Mesodermal cell (in vitro differentiated cells): ENCODE results near the gene TNFRSF18.

ENCODE experiments used
- H3K27ac ChIP-seq: 2 replicates; pipeline ENCODE4 v1.7.0; 2013; ENCODE audit warnings: mild to moderate bottlenecking, low read depth, low read length, moderate library complexity; ENCODE audit not compliant: severe bottlenecking
- H3K36me3 ChIP-seq: 2 replicates; pipeline ENCODE4 v1.7.1; 2013; ENCODE audit warnings: mild to moderate bottlenecking, low read length, moderate library complexity; ENCODE audit not compliant: control insufficient read depth, insufficient read depth
- H3K4me1 ChIP-seq: one replicate; pipeline ENCODE4 v1.7.1; 2013; ENCODE audit warnings: mild to moderate bottlenecking, low read length; ENCODE audit not compliant: insufficient read depth, control insufficient read depth, poor library complexity, severe bottlenecking
- H3K4me3 ChIP-seq: 2 replicates; pipeline ENCODE4 v1.7.0; 2013; ENCODE audit warnings: low read length, control low read depth, mild to moderate bottlenecking; ENCODE audit not compliant: insufficient read depth, poor library complexity, severe bottlenecking; ENCODE audit errors: extremely low read depth
- H3K9me3 ChIP-seq: 2 replicates; pipeline ENCODE4 v1.7.1; 2013; ENCODE audit warnings: mild to moderate bottlenecking, low read length, moderate library complexity; ENCODE audit not compliant: control insufficient read depth
- WGBS, 2 experiments: methylation state at CpG; one replicate each; pipeline ENCODE4 v1.1.5; 2013; ENCODE audit warnings: missing lambda C conversion rate in 2 of 2; ENCODE audit not compliant: insufficient coverage in 2 of 2; 5-methylcytosine and 5-hydroxymethylcytosine counted together

Gene TNFRSF18

DNA sequence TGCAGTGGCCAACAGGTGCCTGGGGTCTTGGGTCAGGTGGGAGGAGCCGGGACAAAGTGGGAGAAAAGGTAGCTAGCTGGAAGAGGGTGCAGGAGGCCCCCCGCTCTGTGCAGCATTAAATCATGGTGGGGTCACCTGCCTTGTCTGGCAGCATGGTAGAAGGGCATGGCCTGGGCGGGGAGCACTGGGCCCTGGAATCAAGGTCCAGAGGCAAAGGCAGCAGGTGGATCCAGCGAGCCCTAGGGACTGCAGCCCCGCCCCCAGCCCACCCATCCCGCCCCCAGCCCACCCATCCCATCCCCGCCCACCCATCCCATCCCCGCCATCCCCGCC lies 49.4 kb downstream of the TNFRSF18 start:
- Histone ChIP-seq H3K4me1 (peaks cover 9% of the 10 kb centered on the region), H3K27ac (no peak overlapping the region), H3K4me3 (no peak overlapping the region), H3K36me3 (no peaks in the 10 kb centered on the region), H3K9me3 (no peaks in the 10 kb centered on the region)
- WGBS, 2 experiments: 74 to 91% methylated on average over 3 to 4 of the region's 9 CpGs

DNA sequence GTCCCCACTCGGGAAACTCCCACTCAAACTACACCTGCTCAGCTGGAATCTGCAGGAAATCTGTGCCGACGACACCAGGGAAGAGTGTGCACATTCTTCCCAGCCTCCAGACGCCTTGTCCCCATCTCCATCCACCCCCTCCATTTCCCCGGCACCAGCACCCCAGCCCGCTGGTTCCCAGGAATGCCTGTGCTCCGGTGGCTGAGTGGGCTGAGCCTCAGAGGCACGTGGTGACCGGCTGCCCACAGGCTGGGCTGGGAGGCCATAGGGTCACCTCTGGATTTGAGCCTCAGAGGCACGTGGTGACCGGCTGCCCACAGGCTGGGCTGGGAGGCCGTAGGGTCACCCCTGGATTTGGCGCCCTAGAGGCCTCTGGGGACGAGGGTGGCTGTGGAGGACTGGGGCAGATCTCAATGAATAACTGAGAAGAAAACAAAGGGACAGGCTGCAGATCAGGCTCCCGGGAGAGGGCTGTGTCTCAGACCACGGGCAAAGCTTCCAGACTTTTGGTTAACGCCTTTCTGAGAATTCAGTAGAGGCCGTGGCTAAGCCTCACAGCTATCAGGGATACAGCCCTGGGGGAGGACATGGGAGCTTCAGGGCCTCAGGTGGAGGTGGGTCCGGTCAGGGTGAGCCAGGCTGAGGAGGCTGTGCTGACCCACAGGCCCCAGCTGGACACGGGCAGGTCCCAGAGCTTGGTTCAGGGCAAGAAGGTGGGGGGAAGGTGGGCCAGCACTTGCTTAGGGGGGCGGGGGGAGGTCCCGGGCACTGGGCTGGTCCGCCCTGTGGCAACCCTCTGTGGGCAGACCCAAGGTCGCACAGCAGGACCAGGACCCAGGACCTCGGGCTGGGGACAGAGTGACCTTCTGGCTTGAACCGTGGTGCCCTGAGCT lies 50.0 kb downstream of the TNFRSF18 start:
- Histone ChIP-seq H3K9me3 (no peaks in the 10 kb centered on the region), H3K4me3 (no peak overlapping the region), H3K27ac (no peak overlapping the region), H3K4me1 (peaks cover 9% of the 10 kb centered on the region), H3K36me3 (no peaks in the 10 kb centered on the region)
- WGBS, 2 experiments: 91 to 96% methylated on average over 23 to 26 of the region's 26 CpGs

- WGBS, 2 experiments: 90 to 96% methylated on average over 8 to 9 of the region's 10 CpGs
- Histone ChIP-seq H3K4me3 (no peak overlapping the region), H3K36me3 (no peaks in the 10 kb centered on the region), H3K9me3 (no peaks in the 10 kb centered on the region), H3K4me1 (peaks cover 9% of the 10 kb centered on the region), H3K27ac (no peak overlapping the region)
Measured at GRCh38 chr1:1155258-1155657, 51.1 kb downstream of the TNFRSF18 start.

GRCh38 chr1:1153874-1154273 lies 52.5 kb downstream of the TNFRSF18 start:
- H3K4me1 ChIP-seq: peaks cover 9% of the 10 kb centered on the region
- H3K9me3 ChIP-seq: no peaks in the 10 kb centered on the region
- no peak overlapping the region for H3K27ac ChIP-seq
- WGBS, 2 experiments: 87 to 88% methylated on average over 3 to 4 of the region's 4 CpGs
- H3K36me3 ChIP-seq: no peaks in the 10 kb centered on the region
- no peak overlapping the region for H3K4me3 ChIP-seq
